GM19025 (cell line): ENCODE results near the gene LAIR2.
"Not testable (repeated sequence)": the region's sequence is repeated elsewhere in the genome, so short reads cannot be mapped to it uniquely, and the experiment has no call there.

Source experiments
- ATAC-seq: cut with Tn5 transposase; IDR thresholded peaks from one replicate; pipeline ENCODE4 v1.9.1; 2021; ENCODE audit warnings: mild to moderate bottlenecking, low read depth, moderate library complexity; ENCODE audit not compliant: unreplicated experiment

LAIR2 gene

DNA sequence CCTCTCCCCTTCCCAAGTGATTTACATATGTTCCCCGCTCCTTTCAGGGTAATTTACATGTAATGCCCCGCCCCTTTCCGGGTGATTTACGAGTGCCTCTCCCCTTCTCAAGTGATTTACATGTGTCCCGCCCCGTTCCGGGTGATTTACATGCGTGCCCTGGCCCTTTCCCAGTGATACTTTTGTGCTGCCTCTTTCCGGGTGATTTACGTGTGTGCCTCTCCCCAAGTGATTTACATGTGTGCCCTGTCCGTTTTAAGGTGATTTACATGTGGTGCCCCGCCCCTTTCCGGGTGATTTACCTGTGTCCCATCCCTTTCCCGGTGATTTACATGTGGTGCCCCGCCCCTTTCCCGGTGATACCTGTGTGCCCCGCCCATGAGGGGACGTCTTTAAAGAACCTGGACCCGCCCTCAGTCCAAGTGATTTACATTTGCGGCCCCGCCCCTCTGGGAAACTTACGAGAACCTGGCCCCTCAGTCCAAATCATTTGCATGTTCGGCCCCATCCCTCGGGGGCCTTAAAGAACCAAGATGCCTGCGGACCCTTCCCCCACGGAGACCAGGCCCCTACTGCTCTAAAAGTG lies 38.5 kb upstream of the LAIR2 start:
- peak; percentile 41 for ATAC-seq

DNA sequence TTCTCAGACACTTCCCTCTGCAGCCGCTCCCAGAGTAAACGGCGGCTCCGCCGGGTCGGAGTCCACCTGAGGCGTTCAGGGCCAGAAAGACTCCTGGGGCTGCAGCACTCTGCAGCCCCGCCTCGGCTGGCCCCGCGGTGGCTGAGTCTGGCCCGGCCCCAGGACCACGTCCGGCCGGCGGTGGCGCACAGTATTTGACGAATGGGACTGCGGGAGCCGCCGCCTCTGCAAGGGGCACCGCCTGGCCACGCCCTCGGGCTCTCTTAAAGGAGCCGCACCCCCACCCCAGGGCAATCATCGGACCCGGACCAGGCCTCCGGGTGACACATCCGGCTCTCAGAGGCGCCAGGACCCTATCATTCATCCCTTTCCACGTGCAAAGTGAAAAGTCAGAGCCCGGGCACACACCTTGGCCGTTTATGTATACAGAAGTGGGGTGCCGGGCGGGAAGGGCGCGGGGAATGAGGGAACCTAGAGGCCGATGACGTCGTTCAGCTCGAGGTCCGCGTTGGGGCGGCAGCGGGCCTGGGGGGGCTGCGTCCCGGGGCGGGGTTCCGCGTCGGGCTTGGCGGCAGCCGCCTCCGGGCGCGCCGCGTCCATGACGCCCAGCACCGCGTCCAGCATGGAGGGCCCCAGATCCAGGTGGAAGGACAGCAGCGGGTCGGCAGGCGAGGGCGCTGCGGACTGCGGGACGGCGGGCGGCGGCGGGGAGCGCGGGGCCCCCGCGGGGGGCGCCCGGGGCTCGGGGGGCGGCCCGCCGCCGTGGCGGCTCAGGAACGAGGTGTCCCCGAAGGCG lies 37.8 kb upstream of the LAIR2 start:
- peak; percentile 38 for ATAC-seq

DNA sequence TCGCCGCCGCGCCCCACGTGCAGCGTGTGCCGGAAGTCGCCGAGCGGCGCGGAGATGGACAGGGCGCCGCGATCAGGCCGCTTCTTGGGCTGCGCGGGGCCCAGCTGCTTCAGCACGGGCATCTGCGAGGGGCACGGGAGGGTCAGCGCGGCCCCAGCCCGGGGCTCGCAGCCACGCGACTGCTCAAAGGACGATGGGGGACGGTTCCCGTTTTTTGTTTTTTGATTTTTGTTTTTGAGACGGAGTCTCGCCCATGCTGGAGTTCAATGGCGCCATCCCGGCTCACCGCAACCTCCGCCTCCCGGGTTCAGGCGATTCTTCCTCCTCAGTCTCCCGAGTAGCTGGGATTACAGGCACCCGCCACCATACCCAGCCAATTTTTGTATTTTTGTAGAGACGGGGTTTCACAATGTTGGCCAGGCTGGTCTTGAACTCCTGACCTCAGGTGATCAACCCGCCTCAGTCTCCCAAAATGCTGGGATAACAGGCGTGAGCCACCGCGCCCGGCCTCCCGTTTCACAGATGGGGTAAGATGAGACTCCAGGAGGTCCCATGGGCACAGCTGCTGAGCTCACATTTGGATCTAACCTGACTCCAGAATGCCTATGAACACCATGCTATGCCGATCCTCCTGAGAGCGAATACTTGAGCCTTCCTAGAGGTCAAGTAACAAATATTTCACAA lies 37.1 kb upstream of the LAIR2 start:
- ATAC-seq = no peak

DNA sequence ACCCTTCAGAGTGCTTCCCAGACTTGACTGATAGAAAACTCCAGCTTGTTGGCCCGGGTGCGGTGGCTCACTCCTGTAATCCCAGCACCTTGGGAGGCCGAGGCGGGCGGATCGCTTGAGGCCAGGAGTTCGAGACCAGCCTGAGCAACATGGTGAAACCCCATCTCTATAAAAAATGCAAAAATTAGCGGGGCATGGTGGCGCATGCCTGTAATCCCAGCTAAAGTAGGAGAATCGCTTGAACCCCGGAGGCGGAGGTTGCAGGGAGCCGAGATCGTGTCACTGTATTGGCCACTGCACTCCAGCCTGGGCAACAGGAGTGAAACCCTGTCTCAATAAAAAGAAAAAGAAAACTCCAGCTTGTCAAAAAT lies 36.5 kb upstream of the LAIR2 start:
- ATAC-seq = not testable (repeated sequence)

DNA sequence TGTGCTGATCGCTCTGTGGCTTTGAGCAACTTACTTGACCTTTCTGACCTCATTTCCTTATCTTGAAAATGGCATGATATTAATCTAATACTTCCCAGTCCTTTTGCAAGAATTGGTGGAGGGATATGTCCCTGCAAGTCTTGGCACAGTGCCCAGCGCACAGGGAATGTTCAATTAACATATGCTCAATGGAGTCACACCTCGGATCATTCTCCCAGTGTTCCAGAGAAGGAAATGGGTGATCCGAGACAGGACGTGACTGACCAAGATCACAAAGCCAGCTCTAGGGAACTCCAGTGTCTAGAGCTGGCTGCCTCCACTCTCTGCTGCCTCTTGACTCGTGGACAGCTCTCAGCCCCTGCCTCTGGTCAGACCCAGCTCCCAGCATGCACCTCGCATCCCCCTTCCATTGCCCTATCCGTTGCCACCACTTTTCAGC lies 33.1 kb upstream of the LAIR2 start:
- no peak for ATAC-seq

DNA sequence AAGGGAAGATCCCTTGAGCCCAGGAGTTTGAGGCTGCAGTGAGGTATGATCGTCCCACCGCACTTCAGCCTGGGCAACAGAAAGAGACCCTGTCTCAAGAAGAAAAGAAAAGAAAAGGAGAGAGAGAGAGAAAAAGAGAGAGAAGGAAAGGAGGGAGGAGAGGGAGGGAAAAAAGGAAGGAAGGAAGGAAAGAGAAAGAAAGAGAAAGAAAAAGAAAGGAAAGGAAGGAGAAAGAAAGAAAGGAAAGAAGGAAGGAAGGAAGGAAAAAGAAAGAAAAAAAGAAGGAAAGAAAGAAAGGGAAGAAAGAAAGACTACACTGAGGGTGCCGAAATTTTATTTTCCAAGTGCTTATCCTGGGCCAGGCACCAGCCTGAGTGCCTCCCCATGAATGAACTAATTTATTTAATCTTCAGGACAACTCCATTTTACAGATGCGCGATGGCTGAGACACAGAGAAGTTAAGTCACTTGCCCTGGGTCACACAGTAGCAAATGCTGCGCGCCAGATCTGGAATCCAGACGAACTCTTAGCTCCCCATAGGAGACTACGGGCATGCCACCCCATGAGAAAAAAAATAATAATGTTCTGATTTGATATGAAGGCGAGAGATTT lies 32.2 kb upstream of the LAIR2 start:
- ATAC-seq = no peak

DNA sequence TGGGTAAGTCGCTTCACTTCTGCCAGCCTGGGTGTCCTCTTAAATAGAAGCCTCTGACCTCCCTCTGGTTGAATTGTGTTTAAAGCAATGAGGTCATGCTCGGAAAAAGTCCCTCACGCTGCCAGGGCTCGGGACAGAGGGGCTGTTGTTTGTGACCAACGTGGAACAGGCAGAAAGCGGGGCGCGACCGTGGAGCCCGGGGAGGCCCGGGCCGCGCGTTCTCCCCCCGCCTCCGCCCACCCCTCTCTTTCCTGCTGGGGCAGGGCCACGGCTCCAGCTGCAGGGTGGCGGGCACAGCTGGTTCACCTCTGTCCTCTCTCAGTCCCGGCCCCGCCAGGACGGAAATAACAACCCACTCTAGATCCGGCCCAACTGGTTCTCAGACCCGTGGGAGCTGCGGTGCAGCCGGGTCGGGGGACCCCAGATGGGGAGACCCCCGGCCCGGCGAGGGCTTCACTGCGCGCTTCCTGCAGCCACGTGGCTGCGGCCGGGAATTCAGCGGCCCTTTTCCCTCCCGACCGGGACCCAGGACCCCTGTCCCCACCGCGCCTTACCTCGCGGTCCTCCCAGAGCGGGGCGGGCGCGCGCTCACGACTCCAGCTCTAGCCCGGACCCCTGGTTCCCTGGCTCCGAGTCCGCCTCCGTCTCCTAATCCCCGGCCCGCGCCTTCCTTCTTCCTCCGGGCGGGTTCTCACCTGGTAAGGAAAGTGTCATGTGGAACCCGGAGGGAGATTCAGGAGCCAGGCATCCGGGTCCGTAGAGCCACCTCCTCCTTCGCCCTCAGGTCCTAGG lies 31.4 kb upstream of the LAIR2 start:
- no peak for ATAC-seq

DNA sequence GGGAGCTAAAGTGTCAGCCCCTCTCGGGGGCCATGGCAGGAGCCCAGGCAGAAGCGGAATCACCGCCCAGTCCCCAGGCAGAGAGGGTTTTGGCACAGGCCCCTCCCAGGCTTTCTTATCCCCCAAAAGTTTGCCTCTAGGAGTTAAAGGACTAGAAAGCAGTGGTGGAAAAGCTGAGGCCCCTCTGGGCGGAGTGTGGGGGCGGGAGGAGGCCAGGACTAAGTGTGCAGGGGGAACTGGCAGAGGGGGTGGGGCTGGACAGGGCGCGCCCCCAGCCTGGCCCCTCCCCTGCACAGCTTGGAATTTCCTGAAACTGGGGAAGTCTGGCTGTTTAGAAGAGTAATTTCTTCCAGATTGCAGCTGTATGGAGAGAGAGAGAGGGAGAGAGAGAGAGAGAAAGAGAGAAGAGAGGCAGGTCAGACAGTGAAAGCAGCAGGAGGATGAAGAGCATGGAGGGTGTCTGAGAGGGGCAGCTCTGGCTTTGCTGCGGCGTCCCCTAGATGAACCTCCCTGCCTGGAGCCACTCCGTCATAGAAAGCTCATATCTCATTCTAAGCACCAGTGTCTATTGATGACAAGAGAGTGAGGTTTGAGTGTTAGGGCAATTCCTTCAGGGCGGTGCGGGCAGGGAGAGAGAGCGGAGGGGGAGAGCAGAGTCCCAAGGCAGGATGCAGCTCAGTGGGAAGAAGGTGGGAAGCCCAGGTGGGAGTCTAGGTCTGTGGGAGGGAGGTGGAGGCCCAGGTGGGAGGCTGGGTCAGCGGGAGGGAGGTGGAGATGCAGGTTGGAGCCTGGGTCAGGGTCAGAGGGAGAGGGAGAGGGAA lies 29.4 kb upstream of the LAIR2 start, which contains the start of gene CDC42EP5:
Gene CDC42EP5, minus strand, starts transcription at position 226 of the 821 bp plus-strand sequence. CDS start 7,749 bp downstream, outside the sequence.
- ATAC-seq = no peak

DNA sequence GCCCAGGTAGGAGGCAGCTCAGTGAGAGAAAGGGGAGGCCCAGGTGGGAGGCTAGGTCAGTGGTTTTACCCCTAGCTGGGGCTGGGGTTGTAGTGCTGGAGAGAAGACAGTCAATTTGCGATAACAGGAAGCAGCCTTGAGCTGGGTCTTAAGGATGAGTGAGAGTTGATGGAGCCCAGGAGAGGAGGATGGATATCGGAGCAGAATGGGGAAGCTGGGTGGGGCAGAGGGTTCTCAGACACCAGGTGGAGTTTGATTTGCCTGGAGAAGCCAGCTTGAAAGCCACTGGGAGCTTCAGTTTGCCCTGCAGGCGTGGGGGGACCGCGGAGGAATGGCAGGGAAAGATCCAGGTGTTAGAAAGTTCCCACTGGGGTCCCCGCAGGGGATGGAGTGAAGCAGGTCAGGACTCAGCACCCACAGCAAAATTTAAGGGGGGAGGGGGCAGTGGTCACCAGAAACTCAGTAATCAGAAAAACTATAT lies 28.7 kb upstream of the LAIR2 start:
- no peak for ATAC-seq

DNA sequence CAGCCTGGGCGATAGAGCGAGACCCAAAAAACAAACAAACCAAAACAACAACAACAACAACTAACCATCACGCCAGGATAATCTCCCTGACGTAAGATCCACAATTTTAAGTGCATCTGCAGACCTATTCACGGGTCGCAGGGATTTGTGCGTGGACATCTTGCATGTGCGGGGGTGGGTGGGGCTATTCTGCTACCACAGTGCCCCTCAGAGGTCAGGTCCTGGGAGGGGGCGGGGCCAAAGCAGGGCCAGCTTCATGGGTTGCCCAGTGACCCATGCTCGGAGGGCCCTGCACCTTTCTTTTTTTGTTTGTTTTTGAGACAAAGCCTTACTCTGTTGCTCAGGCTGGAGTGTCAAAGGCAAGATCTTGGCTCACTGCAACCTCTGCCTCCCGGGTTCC lies 26.9 kb upstream of the LAIR2 start:
- ATAC-seq = no peak

DNA sequence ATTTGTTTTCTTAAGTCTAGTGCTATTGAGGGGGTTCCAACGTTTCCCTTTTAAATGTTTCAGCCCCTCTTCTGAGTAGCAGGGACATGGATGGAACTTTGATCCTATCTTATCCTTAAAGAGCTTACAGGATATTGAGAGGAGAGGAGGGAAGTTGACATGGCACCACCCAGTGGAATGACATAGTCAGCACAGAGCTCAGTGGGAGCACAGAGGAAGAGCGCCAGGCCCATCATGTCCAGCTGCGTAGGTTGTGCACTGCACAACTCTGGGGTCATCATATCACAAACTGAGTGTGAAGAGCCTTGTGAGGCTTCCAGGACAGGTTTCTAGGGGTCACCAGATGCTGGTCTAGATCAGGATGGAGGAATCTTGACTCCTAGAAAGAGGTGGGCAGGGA lies 25.0 kb upstream of the LAIR2 start:
- no peak for ATAC-seq

DNA sequence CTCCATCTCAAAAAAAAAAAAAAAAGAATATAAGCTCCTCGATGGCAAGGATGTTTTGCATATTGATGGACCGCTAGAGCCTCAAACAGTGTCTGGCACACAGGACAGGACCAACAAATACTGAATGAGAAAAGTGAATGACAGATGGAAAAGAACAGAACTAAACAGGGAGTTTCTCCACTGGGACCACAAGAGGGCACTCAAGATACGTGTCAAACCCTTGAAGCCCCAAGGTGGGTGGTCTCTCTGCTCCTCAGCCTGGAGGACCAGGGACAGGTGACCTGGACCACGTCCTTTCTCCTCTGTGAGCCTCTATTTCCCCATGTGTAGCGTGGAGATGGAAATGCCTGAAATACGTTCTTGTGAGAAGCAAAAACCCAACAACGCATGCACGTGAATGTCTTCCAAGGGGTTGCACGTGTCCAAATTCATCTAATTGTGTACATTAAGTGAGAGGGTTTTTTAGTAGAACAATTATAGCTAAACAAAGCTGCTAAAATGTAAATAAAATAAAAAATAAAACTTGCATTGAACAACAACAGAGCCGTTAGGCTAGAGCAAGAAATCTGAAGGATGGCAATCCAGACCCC lies 23.9 kb upstream of the LAIR2 start:
- no peak for ATAC-seq

DNA sequence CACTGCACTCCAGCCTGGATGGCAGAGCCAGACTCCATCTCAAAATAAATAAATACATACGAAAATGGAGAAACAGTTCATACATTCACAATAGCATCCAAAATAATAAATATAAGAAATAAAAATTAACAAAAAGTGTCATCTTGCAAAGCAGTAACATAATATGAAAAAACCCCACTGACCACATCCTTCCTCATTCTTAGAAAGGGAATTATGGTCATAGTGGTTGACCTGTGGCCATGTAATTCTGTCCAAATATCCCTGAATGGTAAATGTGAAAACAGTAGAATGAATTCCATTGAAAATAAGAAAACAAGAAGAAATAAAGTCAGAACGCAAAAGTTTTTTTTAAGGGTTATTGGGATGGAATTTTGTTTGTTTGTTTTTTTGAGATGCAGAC lies 22.6 kb upstream of the LAIR2 start:
- no peak for ATAC-seq

DNA sequence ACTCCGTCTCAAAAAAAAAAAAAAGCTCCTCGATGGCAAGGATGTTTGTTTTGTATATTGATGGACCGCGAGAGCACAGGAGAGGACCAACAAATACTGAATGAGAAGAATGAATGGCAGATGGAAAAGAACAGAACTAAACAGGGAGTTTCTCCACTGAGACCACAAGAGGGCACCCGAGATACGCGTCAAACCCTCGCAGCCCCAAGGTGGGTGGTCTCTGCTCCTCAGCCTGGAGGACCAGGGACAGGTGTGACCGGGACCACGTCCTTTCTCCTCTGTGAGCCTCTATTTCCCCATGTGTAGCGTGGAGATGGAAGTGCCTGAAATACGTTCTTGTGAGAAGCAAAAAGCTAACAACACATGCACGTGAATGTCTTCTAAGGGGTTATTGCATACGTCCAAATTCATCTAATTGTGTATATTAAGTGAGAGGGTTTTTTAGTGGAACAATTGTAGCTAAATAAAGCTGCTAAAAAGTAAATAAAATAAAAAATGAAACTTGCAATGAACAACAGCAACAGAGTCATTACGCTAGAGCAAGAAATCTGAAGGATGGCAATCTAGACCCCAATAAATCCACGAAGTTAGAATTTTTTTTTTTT lies 21.2 kb upstream of the LAIR2 start:
- no peak for ATAC-seq

DNA sequence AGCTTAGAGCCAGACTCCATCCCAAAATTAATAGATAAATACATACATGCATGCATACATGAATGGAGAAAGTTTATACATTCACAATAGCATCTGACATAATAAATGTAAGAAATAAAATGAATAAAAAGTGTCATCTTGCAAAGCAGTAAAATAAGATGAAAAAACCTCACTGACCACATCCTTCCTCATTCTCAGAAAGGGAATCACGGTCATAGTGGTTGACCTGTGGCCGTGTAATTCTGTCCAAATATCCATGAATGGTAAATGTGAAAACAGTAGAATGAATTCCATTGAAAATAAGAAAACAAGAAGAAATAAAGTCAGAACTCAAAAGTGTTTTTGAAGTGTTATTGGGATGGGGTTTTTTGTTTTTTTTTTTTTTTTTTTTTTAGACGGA lies 19.7 kb upstream of the LAIR2 start:
- ATAC-seq = no peak

DNA sequence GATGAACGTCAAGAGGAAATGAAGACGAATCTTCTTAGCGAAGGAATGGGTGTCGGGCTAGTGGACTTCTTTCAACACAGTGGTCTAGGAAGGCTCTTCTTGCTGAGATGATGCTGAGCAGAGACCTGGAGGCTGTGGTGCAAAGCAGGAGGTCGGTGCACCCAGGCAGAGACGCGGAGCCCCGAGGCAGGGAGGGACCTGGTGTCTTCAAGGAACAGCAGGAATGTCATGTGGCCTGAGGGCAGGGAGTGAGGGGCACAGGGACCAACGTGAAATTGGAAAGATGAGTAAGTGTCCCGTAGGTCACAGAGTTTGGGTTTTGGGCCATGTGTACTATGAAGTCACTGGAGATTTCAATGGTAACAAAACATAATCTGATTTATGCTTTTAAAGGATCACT lies 18.2 kb upstream of the LAIR2 start:
- ATAC-seq = no peak

DNA sequence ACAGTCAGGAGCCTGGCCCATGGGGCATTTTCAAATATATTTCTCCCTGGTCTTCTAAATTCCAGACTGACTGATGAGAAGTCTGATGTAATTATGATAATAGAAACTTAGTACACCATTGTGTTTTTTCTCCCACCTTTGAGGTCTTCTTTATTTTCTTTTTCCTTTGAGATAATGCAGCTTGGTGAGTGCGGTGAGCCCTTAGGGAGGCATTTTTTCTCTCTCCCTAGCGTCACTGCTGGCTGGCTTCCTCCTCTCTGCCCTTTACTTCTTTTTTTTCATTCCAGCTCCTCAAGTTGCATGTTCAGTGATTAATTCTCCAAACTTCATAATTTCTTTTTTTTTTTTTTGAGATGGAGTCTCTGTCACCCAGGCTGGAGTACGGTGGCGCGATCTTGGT lies 16.8 kb upstream of the LAIR2 start:
- ATAC-seq = no peak

DNA sequence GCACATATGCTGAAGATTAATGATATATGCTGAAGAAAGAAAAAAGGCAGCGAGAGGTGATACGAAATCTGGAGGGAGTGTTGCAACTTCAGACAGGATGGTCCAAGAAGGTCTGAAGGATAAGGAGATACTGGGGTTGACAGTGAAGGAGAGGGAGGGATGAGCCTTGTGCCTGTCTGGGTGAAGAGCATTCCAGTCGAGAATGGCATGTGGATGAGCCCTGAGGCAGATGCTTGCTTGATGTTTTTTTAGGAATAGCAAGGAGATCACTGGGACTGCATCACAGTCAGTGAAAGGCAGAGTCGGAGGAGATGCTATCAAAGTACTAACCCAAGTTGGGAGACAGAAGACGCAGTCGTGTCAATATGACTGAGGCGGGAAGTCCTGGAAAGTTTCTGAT lies 13.3 kb upstream of the LAIR2 start:
- ATAC-seq = no peak

DNA sequence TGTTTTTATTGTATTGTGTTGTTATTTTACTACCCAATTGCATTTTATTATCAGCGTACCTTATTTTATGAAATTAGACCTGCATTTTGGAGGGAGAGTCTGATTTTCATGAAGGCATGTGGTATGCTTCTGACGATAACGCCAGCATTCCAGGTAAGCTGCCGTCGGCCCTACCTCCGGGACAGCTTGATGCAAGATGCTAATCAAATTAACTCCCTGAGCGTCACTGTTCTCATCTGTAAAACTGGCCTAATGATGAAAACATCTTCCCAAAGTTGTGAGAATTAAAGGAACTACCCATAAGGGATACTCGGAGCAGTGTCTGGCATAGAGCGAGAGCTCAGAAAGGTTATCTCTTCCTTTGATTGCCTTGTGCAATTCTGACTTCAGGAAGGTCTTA lies 12.9 kb upstream of the LAIR2 start:
- no peak for ATAC-seq
